NCI-H524 treated with DMSO at 0.1 percent for 48 hours (cell line): Measurements from ENCODE around the gene PRKCD.
"Not testable (repeated sequence)": the region's sequence is repeated elsewhere in the genome, so short reads cannot be mapped to it uniquely, and the experiment has no call there.

Experiments
- DNase-seq: peaks from one replicate; lab custom pipeline; 2025; lab: John Stamatoyannopoulos, UW

PRKCD gene

GRCh38 chr3:53139906-53140846 lies 20.8 kb upstream of the PRKCD start:
- DNase-seq: no peak

- no peak for DNase-seq
Observed at GRCh38 chr3:53140847-53141845, 19.9 kb upstream of the PRKCD start.

GRCh38 chr3:53142986-53143385 lies 18.0 kb upstream of the PRKCD start:
- DNase-seq: no peak

- no peak for DNase-seq
Observed at GRCh38 chr3:53144446-53144845, 16.6 kb upstream of the PRKCD start.

GRCh38 chr3:53144862-53145712 lies 15.9 kb upstream of the PRKCD start:
- no peak for DNase-seq

- DNase-seq: no peak
Observed at GRCh38 chr3:53145713-53146080, 15.3 kb upstream of the PRKCD start.

GRCh38 chr3:53146319-53146891 lies 14.6 kb upstream of the PRKCD start:
- DNase-seq: no peak

GRCh38 chr3:53147151-53147902 lies 13.7 kb upstream of the PRKCD start:
- no peak for DNase-seq

- no peak for DNase-seq
Observed at GRCh38 chr3:53147903-53148400, 13.1 kb upstream of the PRKCD start.

- DNase-seq: no peak
Observed at GRCh38 chr3:53149006-53149690, 11.9 kb upstream of the PRKCD start.

GRCh38 chr3:53149699-53150098 lies 11.3 kb upstream of the PRKCD start:
- no peak for DNase-seq

GRCh38 chr3:53150247-53151085 lies 10.5 kb upstream of the PRKCD start:
- no peak for DNase-seq

GRCh38 chr3:53151086-53151438 lies 9.9 kb upstream of the PRKCD start:
- DNase-seq: not testable (repeated sequence)

GRCh38 chr3:53151465-53151864 lies 9.5 kb upstream of the PRKCD start:
- no peak for DNase-seq

- no peak for DNase-seq
Observed at GRCh38 chr3:53151870-53152660, 8.9 kb upstream of the PRKCD start.

- no peak for DNase-seq
Observed at GRCh38 chr3:53153264-53153823, 7.7 kb upstream of the PRKCD start.

- no peak for DNase-seq
Observed at GRCh38 chr3:53153980-53154379, 7.0 kb upstream of the PRKCD start.

GRCh38 chr3:53154881-53155285 lies 6.1 kb upstream of the PRKCD start:
- DNase-seq: no peak
